T-helper 2 cell (primary cell): ENCODE measurements around the gene DYSF.
"Not testable (repeated sequence)": the region's sequence is repeated elsewhere in the genome, so short reads cannot be mapped to it uniquely, and the experiment has no call there.

Experiments used
- DNase-seq, 5 experiments: peaks; one replicate each; pipeline versions ENCODE4 v3.0.0 to v3.0.0-alpha.2; 2012 to 2022

The DYSF gene

GRCh38 chr2:71473346-71474031 lies 20.1 kb downstream of the DYSF start:
- DNase-seq, result no peak

DNA sequence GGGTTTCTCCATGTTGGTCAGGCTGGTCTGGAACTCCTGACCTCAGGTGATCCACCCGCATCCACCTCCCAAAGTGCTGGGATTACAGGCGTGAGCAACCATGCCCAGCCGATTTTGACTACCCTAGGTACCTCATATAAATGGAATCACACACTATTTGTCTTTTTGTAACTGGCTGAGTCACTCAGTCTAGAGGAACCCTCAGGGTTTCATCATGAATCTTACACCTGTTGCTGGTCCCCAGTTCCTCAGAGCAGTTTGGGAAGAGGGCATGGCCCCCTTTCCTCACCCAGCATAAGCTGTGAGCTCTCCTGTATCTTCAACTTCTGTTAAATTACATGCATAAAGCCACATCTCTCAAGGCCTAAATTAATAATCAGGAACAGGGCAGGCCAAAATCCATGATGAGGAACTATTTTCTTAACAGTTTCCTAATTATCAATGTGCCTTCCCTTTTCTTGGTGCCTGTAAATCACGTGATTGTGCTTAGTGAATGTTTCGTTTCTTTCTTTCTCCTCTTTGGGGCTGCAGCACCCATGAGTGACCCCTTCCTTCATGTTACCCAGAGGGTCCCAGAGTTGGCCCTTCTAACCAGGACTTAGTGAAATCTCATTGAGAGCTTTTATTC lies 20.9 kb downstream of the DYSF start:
- DNase-seq, result no peak

GRCh38 chr2:71474744-71475397 lies 21.5 kb downstream of the DYSF start:
- no peak for DNase-seq

DNA sequence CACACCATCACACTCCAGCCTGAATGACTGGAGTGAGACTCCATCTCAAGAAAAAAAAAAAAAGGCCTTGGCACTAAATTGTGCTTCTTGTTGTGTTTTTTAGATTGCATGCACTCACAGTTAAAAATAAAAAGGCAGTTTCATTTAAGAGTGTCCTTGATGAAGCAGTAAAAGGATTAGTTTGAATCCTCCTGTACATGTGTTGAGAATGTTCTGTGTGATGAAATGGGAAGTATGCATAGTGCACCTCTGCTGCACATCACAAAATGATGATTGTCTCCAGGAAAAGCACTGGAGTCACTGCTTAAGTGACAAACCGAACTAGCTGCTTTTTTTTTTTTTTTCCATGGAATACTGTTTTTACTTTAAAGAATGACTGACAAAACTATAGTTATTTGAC lies 23.1 kb downstream of the DYSF start:
- no peak for DNase-seq

GRCh38 chr2:71477231-71477691 lies 23.9 kb downstream of the DYSF start:
- DNase-seq, result no peak

DNA sequence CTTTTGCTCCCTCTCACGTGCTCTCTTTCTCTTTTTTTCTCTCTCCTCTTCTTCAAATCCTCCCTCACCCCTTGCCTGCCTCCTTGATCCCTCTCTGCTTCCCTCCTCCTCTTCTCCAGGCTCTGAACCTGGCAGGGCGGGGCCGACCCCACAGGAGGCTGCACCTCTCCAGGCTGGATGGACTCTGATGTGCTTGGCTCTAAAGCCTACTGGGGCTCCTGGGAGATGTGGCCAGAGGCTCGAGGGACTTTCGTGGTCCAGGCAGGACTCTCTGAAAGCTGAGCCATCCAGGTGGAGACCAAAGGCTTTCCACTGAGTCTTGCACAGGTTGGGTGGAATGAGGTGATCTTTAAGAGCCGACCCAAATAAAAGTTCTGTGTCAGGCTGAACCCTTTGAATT lies 25.4 kb downstream of the DYSF start:
- no peak for DNase-seq

GRCh38 chr2:71479261-71479660 lies 25.9 kb downstream of the DYSF start:
- DNase-seq, result no peak

DNA sequence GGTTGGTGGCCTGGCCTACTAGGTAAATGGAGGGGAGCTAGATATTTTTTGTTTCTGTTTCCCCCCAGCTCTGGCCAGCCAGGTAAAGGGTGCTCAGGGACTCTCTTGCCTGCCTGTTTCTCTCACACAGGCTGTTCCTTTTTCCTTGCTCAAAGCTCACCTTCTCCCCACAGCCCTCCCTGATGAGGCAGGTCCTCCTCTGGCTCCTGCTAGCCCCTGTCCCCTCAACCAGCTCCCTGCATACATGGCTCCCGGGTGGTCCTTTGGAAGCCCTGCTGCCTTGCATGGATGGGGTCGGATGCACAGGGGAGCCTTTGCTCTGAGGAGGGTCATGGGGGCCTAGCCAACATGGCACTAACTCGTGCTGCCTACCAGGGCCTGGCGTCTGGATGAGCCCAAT lies 27.8 kb downstream of the DYSF start:
- DNase-seq, result no peak

DNA sequence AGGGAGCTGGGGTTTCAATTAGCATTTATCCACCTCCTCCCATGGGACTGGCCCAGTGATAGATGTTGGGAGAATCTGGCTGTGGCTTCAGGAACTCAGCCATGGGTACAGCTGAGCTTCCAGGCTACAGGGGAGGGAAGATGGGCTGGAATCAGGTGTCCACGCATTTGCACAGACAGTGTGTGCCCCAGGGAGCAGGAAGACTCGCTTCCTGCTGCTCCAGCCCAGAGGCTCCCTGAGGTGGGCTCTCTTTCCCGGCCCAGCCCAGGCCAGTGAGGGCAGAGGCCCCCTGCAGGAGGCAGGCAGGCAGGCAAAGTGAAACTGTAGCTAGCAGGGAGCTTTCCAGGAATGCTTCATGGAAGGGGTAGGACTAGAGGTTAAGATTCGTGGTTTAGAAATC lies 28.7 kb downstream of the DYSF start:
- DNase-seq, result no peak

DNA sequence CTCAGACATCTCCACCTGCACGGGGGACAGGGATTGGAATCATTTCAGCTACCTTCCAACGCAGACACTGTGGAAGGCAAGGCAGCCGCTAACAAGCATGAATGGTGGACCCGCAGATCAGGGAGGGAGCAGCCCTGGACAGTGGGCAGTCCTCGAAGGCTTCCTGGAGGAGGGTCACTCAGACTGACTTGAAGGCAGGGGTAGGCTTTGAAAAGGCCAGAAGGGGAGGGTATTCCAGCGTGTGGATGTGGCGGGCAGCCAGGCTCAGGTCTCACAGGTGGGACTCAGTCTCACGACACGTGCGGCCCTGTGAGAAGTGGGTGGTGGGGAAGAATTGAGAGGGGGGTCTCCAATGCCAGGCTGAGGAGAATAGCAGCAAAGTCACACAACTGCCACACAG lies 29.9 kb downstream of the DYSF start:
- no peak for DNase-seq

- DNase-seq, result no peak
Observed at GRCh38 chr2:71484354-71484753, 31.0 kb downstream of the DYSF start.

- no peak for DNase-seq
Observed at GRCh38 chr2:71486881-71487640, 33.7 kb downstream of the DYSF start.

DNA sequence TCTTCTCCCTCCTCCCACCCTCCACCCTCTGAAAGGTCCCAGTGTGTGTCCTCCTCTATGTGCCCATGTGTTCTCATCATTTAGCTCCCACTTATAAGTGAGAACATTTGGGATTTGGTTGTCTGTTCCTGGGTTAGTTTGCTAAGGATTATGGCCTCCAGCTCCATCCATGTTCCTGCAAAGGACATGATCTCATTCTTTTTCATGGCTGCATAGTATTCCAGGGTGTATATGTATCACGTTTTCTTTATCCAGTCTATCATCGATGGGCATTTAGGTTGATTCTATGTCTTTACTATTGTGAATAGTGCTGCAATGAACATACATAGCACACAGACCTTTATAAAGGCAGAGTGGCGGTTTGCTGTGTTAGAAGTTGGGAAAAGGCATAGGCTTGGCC lies 38.2 kb downstream of the DYSF start:
- DNase-seq, result not testable (repeated sequence)

DNA sequence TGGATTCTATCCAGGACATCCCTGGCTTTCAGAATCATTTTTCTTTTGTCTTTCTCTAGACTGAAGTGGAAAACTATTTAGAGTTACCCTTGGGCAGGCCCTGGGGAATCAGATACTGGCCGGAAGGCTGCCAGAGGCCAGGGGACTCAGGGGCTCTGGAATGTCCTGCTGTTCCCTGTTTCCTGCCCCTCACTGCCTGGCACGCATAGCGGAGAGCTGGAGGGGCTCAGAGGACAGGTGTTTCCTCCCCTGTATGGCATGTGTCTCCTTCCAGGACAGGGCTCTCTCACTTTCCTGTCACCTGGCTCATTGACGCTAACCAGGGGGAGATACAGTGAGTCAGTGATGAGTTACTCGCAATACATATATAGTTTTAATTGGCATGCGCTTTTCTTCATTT lies 38.8 kb downstream of the DYSF start:
- no peak for DNase-seq

GRCh38 chr2:71494091-71494490 lies 40.7 kb downstream of the DYSF start:
- no peak for DNase-seq

DNA sequence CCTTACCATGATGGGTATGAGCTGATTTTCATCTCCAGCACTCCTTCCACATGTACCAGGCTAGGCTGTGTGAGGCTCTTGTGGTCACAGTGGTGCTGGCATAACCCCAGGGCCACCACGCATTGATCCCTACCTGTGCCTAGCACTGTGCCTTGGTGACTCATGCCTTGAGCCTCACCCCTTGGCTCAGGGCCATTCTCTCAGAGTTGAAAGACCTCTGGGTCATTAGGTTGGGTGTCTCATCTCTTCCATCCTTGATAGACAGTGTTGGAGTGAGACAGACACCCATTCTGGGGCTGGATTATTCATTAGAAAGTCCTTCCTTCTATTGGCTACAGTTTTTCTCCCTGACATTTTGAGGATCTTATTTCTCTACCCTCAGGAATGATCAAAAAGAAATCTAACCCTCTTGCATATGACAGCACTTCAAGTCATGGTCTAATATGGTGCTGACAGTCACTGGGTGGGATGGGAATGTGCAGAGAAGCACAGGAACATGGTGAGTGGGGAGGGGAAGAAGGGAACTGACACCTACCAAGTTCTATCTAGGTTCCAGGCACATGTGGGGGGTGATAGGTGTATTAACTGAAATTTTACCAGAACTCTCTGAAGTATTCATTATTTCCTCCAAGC lies 41.3 kb downstream of the DYSF start:
- DNase-seq, result no peak

GRCh38 chr2:71496156-71496770 lies 42.9 kb downstream of the DYSF start:
- no peak for DNase-seq

GRCh38 chr2:71498261-71498701 lies 44.9 kb downstream of the DYSF start:
- no peak for DNase-seq

GRCh38 chr2:71499691-71500090 lies 46.3 kb downstream of the DYSF start:
- DNase-seq, result no peak

- DNase-seq, result no peak
Observed at GRCh38 chr2:71500426-71501079, 47.2 kb downstream of the DYSF start.

GRCh38 chr2:71502941-71503738 lies 49.8 kb downstream of the DYSF start:
- no peak for DNase-seq
